Midbrain (tissue), 1 donor: ENCODE measurements around the gene CRTC1.
"Not testable (repeated sequence)": the region's sequence is repeated elsewhere in the genome, so short reads cannot be mapped to it uniquely, and the experiment has no call there.

Experiments
- DNase-seq: peaks from one replicate; lab custom pipeline; 2025; lab: John Stamatoyannopoulos, UW

CRTC1 gene

GRCh38 chr19:18800636-18801035 lies 117.2 kb downstream of the CRTC1 start:
- peak; percentile 12 for DNase-seq

GRCh38 chr19:18802354-18802753 lies 118.9 kb downstream of the CRTC1 start:
- no peak for DNase-seq

GRCh38 chr19:18803550-18804138 lies 120.2 kb downstream of the CRTC1 start:
- no peak for DNase-seq

- DNase-seq: no peak
Measured at GRCh38 chr19:18804139-18804601, 120.7 kb downstream of the CRTC1 start.

GRCh38 chr19:18804643-18805042 lies 121.2 kb downstream of the CRTC1 start:
- no peak for DNase-seq

GRCh38 chr19:18807861-18808331 lies 124.4 kb downstream of the CRTC1 start:
- no peak for DNase-seq

GRCh38 chr19:18809149-18809868 lies 125.8 kb downstream of the CRTC1 start:
- DNase-seq: peak; percentile 5

- DNase-seq: not testable (repeated sequence)
Measured at GRCh38 chr19:18811638-18812037, 128.2 kb downstream of the CRTC1 start.

- DNase-seq: no peak
Measured at GRCh38 chr19:18814063-18814462, 130.6 kb downstream of the CRTC1 start.

GRCh38 chr19:18815673-18816072 lies 132.2 kb downstream of the CRTC1 start:
- DNase-seq: no peak

GRCh38 chr19:18816645-18817044 lies 133.2 kb downstream of the CRTC1 start:
- not testable (repeated sequence) for DNase-seq

GRCh38 chr19:18817574-18817973 lies 134.1 kb downstream of the CRTC1 start:
- DNase-seq: no peak

GRCh38 chr19:18828786-18829185 lies 145.3 kb downstream of the CRTC1 start:
- DNase-seq: no peak

GRCh38 chr19:18830488-18830887 lies 147.0 kb downstream of the CRTC1 start:
- DNase-seq: no peak

- DNase-seq: peak; percentile 93
Measured at GRCh38 chr19:18831524-18832305, 148.2 kb downstream of the CRTC1 start, which contains the start of gene UPF1. Gene UPF1, plus strand, starts transcription at chr19:18831959. Its CDS starts 251 bp downstream, at chr19:18832210.
